NCI-H82 treated with DMSO at 0.1 percent for 48 hours (cell line): ENCODE results near the gene OPRL1.

Experiments
- DNase-seq: peaks from one replicate; lab custom pipeline; 2025; ENCODE audit not compliant: unreplicated experiment; lab: John Stamatoyannopoulos, UW

The OPRL1 gene

DNA sequence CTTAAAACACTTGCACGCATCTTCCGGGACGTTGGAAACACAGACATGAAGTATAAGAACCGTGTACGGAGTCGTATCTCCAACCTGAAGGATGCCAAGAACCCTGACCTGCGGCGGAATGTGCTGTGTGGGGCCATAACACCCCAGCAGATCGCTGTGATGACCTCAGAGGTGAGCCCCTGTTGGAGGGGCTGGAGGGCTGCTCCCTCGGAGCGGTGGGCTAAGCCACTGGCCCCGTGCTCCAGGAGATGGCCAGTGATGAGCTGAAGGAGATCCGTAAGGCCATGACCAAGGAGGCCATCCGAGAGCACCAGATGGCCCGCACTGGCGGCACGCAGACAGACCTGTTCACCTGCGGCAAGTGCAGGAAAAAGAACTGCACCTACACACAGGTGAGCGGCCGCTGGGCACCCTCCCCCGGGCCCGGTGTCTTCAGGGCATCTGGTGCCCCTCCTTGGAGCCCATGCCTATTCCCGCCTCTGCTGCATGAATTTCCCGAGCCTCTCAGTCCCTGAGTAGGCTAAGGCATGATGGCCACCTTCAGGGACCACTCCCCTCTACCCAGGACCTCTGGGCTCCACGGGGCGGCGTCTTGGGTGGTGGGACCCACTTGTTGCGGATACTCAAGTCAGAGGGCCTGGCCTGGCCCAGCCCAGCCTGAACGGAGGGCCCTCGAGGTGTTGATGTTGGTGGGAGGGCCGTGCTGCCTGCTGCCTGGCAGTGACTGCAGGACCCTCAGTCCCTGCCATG, 9.5 kb upstream of the OPRL1 start:
- DNase-seq = no peak

DNA sequence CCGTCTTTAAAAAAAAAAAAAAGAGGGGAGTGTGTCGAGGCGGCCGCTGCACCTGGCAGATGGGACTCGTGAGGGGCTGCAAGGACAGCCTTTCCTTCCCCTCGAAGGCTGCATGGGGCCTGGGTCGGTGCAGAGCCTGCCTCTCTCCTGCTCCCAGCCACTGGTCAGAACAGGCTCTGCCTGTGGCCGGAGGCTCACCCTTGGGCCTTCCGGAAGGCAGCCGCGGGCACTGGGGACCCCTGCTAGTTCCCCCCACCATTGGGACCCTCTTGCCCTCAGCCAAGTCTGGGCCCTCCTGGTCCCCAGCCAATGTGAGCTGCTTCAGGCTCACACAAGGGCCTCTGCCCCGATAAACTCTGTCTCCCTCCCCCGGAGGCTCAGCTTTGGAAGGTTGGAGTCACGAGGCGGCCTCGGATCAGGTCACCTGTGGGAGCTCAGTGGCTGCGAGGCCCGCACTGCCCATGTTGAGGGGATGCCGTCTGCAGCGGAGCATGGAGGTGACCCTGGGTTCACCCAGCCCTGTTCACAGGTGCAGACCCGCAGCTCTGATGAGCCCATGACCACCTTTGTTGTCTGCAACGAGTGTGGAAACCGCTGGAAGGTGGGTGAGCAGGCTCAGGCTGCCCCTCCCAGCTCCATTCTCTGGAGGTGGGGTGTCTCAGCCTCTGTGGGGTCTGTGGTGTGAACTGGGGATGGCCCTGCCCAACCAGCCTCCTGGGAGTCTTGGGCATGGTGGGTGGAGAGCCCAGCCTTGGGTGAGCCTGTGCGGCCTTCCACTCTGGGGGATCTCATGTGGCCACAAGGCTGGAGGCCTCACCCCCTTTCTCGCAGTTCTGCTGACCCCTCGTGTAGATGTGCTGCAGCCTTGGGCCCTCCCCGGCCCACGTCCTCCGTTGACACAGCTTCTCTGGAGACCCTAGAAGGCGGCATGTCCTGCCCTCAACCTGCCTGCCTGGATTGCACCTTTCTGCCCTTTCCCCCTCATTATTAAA, 8.2 kb upstream of the OPRL1 start:
- no peak for DNase-seq

GRCh38 chr20:64072498-64073063, 7.3 kb upstream of the OPRL1 start:
- no peak for DNase-seq

DNA sequence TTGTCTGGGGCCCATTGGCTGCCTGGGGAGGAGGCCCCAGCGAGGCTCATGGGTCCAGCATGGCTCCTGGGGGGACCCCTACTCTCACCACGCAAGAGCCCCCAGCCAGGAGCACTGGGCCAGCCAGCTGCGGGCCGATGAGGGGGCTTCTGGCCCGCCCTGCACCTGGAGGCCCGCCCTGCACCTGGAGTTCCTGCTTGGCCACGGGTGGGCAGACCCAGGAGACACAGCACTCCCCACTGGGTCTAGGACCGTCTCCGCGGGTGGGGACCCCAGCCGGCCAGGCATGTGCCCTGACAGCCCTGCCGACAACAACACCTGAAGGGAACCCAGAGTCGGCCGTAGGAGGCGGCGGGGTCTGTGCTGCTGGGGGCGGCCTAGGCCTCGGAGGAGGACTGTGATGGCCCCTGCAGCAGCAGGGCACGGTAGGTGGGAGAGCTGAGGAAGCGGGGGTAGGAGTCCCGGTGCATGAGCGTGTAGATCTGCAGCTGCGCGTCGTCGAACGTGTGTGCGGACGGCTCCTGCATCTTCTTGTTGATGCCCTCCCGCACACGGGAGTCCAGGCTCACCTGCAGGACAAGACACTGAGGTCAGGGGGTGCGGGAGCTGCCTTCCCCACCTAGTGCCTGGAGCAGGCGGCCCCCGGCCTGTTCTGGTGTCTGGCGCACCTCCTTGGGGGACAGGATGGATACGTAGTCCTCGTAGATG, 6.3 kb upstream of the OPRL1 start:
- DNase-seq = no peak

DNA sequence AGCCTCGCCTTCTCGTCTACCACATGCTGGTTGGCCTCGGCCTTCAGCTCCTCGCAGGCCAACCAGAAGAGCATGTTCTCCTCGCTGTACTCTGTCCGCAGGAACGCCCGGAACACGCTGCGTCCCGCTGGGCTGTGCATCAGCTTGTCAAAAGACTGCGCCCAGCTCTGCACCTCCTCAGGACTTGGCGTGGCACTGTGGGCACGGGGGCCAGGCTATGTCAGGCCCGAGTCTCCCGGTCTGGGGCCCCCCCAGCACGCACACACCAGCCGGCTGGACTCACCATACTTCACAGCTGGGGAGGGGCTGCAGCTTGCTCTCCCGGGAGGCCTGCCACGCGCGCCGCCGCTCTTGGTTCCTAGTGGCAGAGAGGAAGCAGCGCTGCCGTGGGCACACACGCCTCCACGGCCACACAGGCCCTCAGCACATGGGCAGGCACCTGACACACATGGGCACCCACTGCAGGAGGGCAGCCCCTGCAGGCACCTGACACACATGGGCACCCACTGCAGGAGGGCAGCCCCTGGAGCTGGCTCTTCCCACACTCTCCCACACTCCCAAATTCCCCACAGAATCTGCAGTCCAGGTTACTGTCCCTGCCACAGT, 5.6 kb upstream of the OPRL1 start:
- no peak for DNase-seq

GRCh38 chr20:64074963-64075362, 4.9 kb upstream of the OPRL1 start:
- no peak for DNase-seq

DNA sequence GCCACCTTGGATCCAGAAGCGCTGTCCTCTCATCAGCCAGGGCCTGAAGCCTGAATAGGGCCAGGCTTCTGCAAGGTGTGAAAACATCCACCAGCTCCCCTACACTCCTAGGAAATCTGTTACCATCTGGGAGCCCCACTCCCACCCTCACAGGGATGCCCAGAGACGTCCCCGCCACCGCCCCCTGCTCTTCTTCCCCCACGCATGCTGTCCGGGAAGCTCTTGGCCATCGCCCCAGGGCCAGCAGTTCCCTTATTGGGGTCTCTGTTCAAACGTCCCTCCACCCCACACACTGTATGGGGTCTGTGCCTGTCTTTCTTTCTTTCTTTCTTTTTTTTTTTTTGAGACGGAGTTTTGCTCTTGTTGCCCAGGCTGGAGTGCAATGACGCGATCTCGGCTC, 4.3 kb upstream of the OPRL1 start:
- DNase-seq = no peak

- no peak for DNase-seq
Observed at GRCh38 chr20:64076061-64076997, 3.6 kb upstream of the OPRL1 start.

- DNase-seq = no peak
Observed at GRCh38 chr20:64077094-64077493, 2.8 kb upstream of the OPRL1 start.

- no peak for DNase-seq
Observed at GRCh38 chr20:64077541-64077875, 2.4 kb upstream of the OPRL1 start.

GRCh38 chr20:64077876-64078551, 1.9 kb upstream of the OPRL1 start:
- no peak for DNase-seq

DNA sequence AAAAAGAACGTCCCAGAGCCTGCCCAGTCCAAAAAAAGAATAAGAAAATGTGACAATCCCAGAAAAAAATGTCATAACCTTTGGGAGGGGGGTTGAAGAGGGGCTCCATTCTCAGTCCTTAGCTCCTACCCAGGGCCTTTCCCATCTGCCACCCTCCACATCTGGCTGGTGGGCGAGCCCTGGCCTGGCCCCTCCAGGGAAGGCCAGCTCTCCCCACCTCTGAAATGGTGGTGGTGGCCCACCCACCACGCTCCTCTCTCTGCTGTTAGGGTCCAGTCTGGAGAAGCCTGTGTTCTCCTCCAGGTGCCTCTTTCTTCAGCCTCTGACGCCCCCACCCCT, 979 bp upstream of the OPRL1 start:
- no peak for DNase-seq

- peak; percentile 28 for DNase-seq
Observed at GRCh38 chr20:64079273-64080012, 439 bp upstream of the OPRL1 start, which contains the start of gene RGS19. TSS of gene RGS19 (minus strand) at chr20:64079518. CDS start at chr20:64076886, 2,632 bp downstream.

DNA sequence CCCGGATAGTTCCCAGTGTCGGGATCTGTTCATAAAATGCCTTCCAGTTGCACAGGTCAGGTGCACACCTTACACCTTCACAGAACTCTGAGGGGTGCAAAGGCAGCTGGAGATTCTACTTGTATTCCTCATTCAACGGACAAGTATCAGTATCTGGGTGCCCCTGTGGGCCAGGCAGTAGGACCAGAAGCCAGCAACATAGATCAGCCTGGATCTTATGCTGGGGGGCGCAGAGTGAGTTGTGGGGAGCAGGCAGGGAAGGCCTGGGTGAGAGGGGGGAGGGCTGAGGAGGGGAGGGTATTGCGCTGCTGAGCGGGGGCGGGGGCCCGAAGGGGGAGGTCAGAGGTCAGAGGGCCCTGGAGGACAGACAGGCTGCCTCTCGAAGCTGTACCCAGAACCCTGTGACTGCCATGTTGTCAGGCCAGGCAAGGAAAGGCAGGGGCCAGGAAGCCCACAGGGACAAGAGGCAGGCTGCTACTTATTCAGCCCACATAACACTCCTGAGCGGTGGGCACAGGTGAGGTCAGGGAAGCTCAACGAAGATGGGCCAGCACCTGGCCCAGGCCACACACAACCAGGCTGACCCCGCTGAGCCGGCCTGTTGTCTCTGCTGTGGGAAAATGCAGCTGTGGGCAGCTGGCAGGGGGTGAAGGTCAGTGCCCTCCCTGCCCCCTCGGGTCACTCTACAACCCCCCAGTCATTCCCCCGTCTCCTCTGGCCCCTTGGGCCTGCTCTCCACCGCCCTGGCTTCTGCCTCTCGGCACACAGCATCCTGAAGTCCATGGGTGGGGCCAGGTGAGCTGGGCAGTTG, 1.1 kb downstream of the OPRL1 start:
- no peak for DNase-seq

DNA sequence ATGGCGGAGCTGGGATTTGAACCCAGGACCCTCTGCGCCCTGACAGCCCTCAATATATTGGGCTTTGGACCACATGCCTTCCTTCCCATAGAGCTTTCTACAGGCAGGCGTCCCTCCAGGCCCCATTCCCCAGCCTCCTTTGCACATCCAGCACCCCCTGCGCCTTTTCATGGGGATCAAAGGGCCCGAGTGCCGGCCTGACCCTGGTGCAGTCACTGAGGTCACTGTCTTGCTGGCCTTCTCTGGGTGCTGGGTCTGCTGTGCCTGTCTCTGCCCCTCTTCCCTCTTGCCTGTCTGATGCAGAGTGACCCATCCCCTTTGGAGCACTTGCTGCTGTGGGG, 1.7 kb downstream of the OPRL1 start:
- DNase-seq = no peak

DNA sequence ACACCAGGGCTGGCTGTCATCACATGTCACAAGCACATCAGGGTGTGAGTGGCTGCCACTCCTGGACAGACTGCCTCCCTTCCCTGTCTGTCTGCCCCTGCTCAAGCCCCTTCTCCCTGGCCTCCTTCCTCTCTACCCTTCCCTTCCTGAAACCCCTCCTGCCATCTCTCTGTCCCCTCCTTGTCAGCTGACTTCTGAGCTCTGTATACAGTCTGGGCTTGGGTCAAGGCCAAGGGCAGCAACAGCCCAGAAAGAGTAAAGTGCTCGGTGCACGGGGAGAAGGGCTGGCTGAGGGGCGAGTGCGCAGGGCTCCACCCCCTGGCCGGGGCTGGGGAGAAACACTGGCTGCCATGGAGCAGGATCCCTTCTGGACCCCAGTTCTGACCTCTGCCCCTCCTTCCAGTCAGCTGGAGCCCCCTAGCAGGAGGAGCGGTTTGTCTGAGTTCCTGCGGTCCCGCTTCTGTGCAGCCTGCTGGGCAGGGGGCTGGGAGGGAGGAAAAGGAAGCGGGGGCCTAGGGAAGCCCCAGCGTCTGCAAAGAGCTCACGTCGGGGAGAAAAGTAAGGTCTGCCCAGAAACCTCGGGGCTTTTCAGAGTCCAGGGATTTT, 2.3 kb downstream of the OPRL1 start:
- DNase-seq = no peak

GRCh38 chr20:64082820-64083377, 3.0 kb downstream of the OPRL1 start:
- DNase-seq = no peak
